Right lobe of liver (tissue), 6 donors: Measurements from ENCODE around the gene CDC14A. TPM values are rescaled to one million over a fixed set of nuclear protein-coding genes. Genes with fewer than 3 reads are reported as not detected.
A peak's percentile ranks its signal among the peaks of the same experiment; 100 is the strongest.

Source experiments
- ATAC-seq, 4 donors: fragments of 200-7000 bp; cut with Tn5 transposase; one replicate each; pipeline ENCODE4 v1.9.1; 2020; ENCODE audit warnings: mild to moderate bottlenecking in 4 of 4, moderate library complexity in 4 of 4
- DNase-seq, 3 donors: peaks; one replicate each; pipeline ENCODE4 v3.0.0-alpha.2; 2020
- H3K27ac ChIP-seq, 3 donors: fragments of 200-600 bp; one replicate each; pipeline ENCODE4 v1.8.0; 2022
- H3K27me3 ChIP-seq, 2 donors: fragments of 200-600 bp; one replicate each; pipeline ENCODE4 v1.8.0; 2022
- H3K36me3 ChIP-seq, 4 donors: fragments of 200-600 bp; sonication (generic) in 1 of 4; one replicate each; pipeline versions ENCODE4 v1.5.1 to v1.8.0; 2017 to 2022; ENCODE audit warnings: control low read depth in 1 of 4
- H3K4me1 ChIP-seq, 4 donors: fragments of 200-600 bp; sonication (generic) in 1 of 4; one replicate each; pipeline versions ENCODE4 v1.5.1 to v1.8.0; 2017 to 2022; ENCODE audit warnings: control low read depth in 1 of 4
- H3K4me3 ChIP-seq, 3 donors: fragments of 200-600 bp; one replicate each; pipeline ENCODE4 v1.8.0; 2022
- H3K9me3 ChIP-seq, 4 donors: fragments of 200-600 bp; sonication (generic) in 1 of 4; one replicate each; pipeline versions ENCODE4 v1.5.1 to v1.8.0; 2017 to 2022; ENCODE audit warnings: control low read depth in 1 of 4
- CTCF ChIP-seq, 4 donors: fragments of 200-600 bp in 3 of 4; fragments of 450-650 bp in 1 of 4; IDR thresholded peaks; one replicate each; pipeline versions ENCODE4 v1.5.1 to v1.8.0; 2016 to 2022; ENCODE audit warnings: antibody characterized with exemption in 4 of 4, mild to moderate bottlenecking in 2 of 4
- POLR2A ChIP-seq: fragments of 450-650 bp; IDR thresholded peaks from one replicate; pipeline ENCODE4 v1.6.1; 2017; ENCODE audit warnings: antibody characterized with exemption, mild to moderate bottlenecking
- WGBS: methylation state at CpG from one replicate; pipeline ENCODE4 v1.1.6; 2018; ENCODE audit warnings: low coverage, low lambda C conversion rate; ENCODE audit not compliant: insufficient coverage; ENCODE audit errors: missing lambda C conversion rate; 5-methylcytosine and 5-hydroxymethylcytosine counted together
- intact Hi-C, 2 donors: fragments of 100-400 bp; cut with DNase I; formaldehyde crosslinking; loops; one replicate each; pipeline versions ENCODE4 v1.11.2 to v1.14.1; 2022
- total RNA-seq, 6 experiments: library from RNA; depleted of rRNA in 2 of 6; stranded (reverse); fragments of >200 nt in 2 of 6; fragmentation: NEBNext Ultra II Directional in 3 of 6; extraction: Animal tissue kit (Norgen Biotek cat#: 25700) in 3 of 6; gene quantifications; one replicate each; pipeline versions ENCODE4 v1.1.0 to v1.2.4, GENCODE V29; 2016 to 2023
- donor health status: DM: no; HTN: yes; CAD: no.
- donor health status: DM: no; HTN: no; CAD: no.
- donor health status: DM: no; HTN: no; CAD: no.
- donor health status: DM: no; HTN: yes; CAD: no.
- donor health status: DM: no; HTN: yes; CAD: no.

CDC14A gene
- total RNA-seq, 6 experiments from 2014 or later: 1.1 to 3.3 (median 1.6) TPM

- Histone ChIP-seq H3K9me3 (no peaks in the 10 kb centered on the region), H3K27ac (no peak overlapping the region), H3K4me3 (no peak overlapping the region), H3K4me1 (no peaks in the 10 kb centered on the region), H3K27me3 (no peaks in the 10 kb centered on the region), H3K36me3 (no peaks in the 10 kb centered on the region)
- DNase-seq (no peak), ATAC-seq (no peak)
- TF ChIP-seq POLR2A (no peak), CTCF (IDR thresholded peaks at IDR 0.05) (no peak)
- intact Hi-C loops: no loop called here
Observed at GRCh38 chr1:100383743-100384405, 31.6 kb downstream of the CDC14A start.

- Histone ChIP-seq H3K27me3 (no peaks in the 10 kb centered on the region), H3K4me3 (no peak overlapping the region), H3K27ac (no peak overlapping the region), H3K9me3 (no peaks in the 10 kb centered on the region), H3K36me3 (no peaks in the 10 kb centered on the region), H3K4me1 (no peaks in the 10 kb centered on the region)
- ATAC-seq (peak in 1 of 4 donors; percentile 24), DNase-seq (no peak)
- WGBS: 42% methylated on average over 5 of the region's 5 CpGs
- no peak for TF ChIP-seq CTCF (IDR thresholded peaks at IDR 0.05)
- TF ChIP-seq POLR2A: no peak
- intact Hi-C loops: no loop called here
Observed at GRCh38 chr1:100387209-100387608, 34.9 kb downstream of the CDC14A start.

GRCh38 chr1:100387657-100388350 lies 35.5 kb downstream of the CDC14A start:
- DNase-seq: no peak
- intact Hi-C loops: no loop called here
- no peak for ATAC-seq

GRCh38 chr1:100390531-100390930 lies 38.2 kb downstream of the CDC14A start:
- WGBS: 95% methylated on average over 2 of the region's 2 CpGs
- no peaks in the 10 kb centered on the region for H3K4me1 ChIP-seq
- H3K36me3 ChIP-seq: no peaks in the 10 kb centered on the region
- H3K27ac ChIP-seq: no peak overlapping the region
- no peak for ATAC-seq
- no peak overlapping the region for H3K4me3 ChIP-seq
- no peaks in the 10 kb centered on the region for H3K9me3 ChIP-seq
- H3K27me3 ChIP-seq: no peaks in the 10 kb centered on the region
- intact Hi-C loops: no loop called here
- TF ChIP-seq CTCF (IDR thresholded peaks at IDR 0.05) (no peak), POLR2A (no peak)
- DNase-seq: no peak

More at GRCh38 chr1:100387657-100388350, 35.5 kb downstream of the CDC14A start:
- Histone ChIP-seq H3K9me3 (no peaks in the 10 kb centered on the region), H3K4me1 (no peaks in the 10 kb centered on the region), H3K27ac (no peak overlapping the region), H3K4me3 (no peak overlapping the region), H3K36me3 (no peaks in the 10 kb centered on the region), H3K27me3 (no peaks in the 10 kb centered on the region)
- WGBS: 37% methylated on average over 4 of the region's 4 CpGs
- TF ChIP-seq POLR2A (no peak), CTCF (IDR thresholded peaks at IDR 0.05) (no peak)
